Epithelial cell of esophagus (primary cell): Measurements from ENCODE around the gene GDPD5.

ENCODE experiments used
- DNase-seq: peaks from one replicate; pipeline ENCODE4 v3.0.0; 2010; ENCODE audit warnings: low read depth
- H3K4me3 ChIP-seq: 2 replicates; pipeline ENCODE4 v1.5.1; 2011; ENCODE audit warnings: mild to moderate bottlenecking, low read length, control low read depth
- TF ChIP-seq, protein P1 (sequence below): IDR thresholded peaks from 2 replicates; pipeline ENCODE4 v1.5.1; 2011; ENCODE audit warnings: low read depth, mild to moderate bottlenecking, low read length, control low read depth, inconsistent platforms; ENCODE audit not compliant: insufficient read depth; ENCODE audit errors: missing control alignments

The GDPD5 gene

DNA sequence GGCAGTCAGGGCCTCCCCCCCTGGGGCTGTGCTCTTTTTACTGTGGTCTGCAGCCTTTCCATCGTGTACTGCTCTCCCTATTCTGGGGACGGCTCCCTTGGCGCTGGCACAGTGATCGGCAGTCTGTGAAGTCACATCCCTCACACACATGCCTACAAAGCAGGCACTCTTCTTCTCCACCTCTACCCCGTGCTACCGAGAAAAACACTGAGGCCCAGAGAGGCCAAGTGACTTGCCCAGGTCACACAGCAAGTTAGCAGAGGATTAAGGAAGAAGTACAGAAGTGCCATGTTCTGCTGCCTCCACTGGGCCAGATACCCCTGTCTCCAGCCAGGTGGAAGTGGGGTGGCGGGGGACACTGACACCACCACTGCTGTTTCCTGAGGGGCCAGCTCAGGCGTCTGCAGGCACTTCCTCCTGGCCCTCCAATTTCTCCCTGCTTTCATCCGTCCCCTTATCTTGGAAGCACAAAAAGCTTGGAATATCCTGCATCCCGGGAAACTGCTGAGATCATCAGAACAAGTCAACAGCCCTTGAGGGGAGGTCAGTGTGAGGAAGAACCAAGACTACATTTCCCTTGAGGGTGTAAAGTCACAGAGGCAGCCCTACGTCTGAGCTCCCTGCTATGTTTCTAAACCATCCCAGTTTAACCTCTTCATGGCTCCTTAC lies 62.5 kb downstream of the GDPD5 start:
- no peak for DNase-seq
- H3K4me3 ChIP-seq: no peak overlapping the region
- TF ChIP-seq, protein P1, sequence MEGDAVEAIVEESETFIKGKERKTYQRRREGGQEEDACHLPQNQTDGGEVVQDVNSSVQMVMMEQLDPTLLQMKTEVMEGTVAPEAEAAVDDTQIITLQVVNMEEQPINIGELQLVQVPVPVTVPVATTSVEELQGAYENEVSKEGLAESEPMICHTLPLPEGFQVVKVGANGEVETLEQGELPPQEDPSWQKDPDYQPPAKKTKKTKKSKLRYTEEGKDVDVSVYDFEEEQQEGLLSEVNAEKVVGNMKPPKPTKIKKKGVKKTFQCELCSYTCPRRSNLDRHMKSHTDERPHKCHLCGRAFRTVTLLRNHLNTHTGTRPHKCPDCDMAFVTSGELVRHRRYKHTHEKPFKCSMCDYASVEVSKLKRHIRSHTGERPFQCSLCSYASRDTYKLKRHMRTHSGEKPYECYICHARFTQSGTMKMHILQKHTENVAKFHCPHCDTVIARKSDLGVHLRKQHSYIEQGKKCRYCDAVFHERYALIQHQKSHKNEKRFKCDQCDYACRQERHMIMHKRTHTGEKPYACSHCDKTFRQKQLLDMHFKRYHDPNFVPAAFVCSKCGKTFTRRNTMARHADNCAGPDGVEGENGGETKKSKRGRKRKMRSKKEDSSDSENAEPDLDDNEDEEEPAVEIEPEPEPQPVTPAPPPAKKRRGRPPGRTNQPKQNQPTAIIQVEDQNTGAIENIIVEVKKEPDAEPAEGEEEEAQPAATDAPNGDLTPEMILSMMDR: no peak

DNA sequence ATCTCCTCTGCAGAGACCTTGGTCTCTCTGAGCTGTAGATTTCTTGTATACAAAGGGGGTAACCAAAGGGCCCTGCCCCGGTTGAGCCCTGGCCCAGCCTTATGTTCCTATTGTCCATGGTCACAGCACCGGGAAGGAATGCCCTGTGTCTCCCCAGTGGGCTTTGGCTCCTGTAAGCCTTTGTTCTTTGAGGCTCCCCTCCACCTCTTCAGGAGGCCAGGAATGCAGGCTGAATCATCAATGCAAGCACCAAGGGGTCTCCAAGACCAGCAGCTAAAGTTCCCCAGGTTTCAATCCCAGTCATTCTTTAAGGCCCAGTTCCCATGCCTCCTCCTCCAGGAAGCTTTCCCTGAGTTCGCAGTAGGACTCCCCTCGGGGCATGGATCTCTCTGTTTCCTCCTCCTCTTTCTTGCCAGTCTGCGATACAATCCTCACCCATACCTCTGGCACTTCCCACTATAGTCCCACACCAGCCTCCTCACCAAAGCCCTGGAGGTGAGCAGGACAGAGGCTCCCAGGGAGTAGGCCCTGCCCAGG lies 63.6 kb downstream of the GDPD5 start:
- TF ChIP-seq, protein P1: no peak
- no peak overlapping the region for H3K4me3 ChIP-seq
- no peak for DNase-seq

DNA sequence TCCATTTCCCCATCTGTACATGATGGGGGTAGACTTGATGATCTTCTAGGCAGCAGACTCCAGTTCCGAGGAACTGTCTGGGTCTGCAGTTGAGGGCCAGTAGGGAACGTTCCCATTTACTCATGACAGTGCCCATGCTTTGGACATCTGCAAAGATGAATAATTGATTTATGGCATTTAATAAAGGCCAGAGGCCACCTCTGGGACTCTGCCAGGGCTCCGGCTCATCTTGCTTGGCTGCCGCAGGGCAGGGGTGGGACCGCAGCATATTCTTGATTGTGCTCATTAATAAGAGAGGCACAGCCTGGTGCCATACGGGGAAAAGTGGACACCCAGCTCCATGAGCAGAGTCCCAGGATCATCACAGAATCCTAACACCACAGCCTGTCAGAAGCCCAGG lies 64.6 kb downstream of the GDPD5 start:
- DNase-seq: no peak
- TF ChIP-seq, protein P1: no peak
- no peak overlapping the region for H3K4me3 ChIP-seq

GRCh38 chr11:75456596-75457183 lies 69.1 kb downstream of the GDPD5 start:
- TF ChIP-seq, protein P1: no peak
- H3K4me3 ChIP-seq: no peak overlapping the region
- DNase-seq: no peak

- H3K4me3 ChIP-seq: no peak overlapping the region
- TF ChIP-seq, protein P1: no peak
- DNase-seq: no peak
Observed at GRCh38 chr11:75454987-75455386, 70.8 kb downstream of the GDPD5 start.

- TF ChIP-seq, protein P1: no peak
- H3K4me3 ChIP-seq: no peak overlapping the region
- no peak for DNase-seq
Observed at GRCh38 chr11:75453916-75454655, 71.7 kb downstream of the GDPD5 start.
